HG03439 (cell line): ENCODE results near the gene CNNM2.

Experiments used
- ATAC-seq: cut with Tn5 transposase; IDR thresholded peaks from one replicate; pipeline ENCODE4 v1.9.1; 2021; ENCODE audit warnings: mild to moderate bottlenecking, moderate library complexity; ENCODE audit not compliant: unreplicated experiment

Gene CNNM2

GRCh38 chr10:102917962-102918816, at the start of gene CNNM2:
TSS of gene CNNM2 (plus strand) at chr10:102918294. CDS start at chr10:102918481, 187 bp downstream.
- ATAC-seq, result peak; percentile 90

DNA sequence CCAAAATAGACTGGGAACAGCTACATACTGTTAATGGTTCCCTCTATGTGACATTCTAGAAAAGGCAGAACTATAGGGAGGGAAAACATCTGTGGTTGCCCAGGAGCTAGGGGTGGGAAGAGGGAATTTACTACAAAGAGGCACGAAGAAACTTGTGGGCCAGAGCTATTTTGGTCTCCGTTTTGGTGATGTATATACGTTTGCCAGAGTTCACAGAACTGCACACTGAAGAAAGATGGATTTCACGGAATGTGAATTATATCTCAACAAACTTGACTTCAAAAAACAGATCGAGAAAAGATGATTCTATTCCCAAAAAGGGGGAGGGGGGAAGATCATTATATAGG, 49.2 kb upstream of the CNNM2 start:
- ATAC-seq, result no peak

DNA sequence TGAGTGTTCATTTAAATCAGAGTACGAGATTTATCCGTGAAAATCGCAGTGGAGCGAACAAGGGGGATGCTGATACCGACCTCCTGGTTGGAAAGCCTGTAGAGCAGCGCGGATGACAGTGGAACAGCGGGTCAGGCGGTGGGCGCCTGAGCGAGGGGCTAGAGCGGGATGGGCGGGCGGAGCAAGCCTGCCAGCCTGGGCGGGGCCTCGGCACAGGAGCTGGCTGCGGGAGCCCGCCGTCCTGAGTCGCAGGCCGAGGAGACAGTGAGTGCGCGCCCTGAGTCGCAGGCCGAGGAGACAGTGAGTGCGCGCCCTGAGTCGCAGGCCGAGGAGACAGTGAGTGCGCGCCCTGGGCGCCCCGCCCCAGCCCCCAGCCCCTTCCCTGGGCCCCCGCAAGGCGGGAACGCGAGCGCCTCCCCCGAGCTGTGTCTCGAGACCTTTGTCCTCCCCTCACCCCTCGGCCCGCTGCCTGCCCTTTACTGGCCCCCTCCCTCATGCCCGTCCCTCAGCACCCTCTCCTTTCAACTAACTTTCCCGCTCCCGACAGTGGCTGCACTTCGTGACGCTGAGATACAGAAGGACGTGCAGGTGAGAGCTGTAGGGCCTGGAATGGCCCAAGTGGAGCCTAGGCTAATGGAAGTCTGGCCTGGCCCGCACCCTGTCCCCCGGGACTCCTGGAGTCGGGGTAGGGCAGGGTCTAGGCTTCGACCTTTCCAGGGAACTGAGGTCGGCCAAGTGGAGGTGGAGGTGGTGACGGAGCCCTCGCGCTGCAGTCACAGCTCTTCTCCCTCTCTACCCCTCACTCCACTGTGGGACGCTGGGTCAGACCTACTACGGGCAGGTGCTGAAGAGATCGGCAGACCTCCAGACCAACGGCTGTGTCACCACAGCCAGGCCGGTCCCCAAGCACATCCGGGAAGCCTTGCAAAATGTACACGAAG, 48.6 kb upstream of the CNNM2 start, which contains the start of gene AS3MT:
Gene AS3MT, plus strand, starts transcription at position 213 of the 941 bp plus-strand sequence. Its CDS starts 123 bp downstream, at position 336.
- no peak for ATAC-seq

DNA sequence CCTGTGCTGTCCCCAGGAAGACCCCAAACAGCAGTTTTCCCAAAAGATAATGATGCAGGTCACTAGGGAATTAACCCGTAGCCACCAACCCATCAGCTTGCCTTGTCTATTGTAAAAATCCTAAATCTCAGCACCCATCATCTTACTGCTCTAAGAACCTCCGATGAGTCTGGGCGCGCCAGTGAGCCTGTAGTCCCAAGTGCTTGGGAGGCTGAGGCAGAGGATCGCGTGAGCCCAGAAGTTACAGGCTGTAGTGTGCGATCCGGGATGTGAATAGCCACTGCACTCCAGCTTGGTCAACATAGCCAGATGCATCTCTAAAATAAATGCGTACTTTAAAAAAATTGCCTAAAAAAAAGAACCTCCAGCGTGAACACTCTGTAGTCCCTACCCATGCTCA, 47.9 kb upstream of the CNNM2 start:
- no peak for ATAC-seq

GRCh38 chr10:102872163-102872562, 45.9 kb upstream of the CNNM2 start:
- ATAC-seq, result no peak

DNA sequence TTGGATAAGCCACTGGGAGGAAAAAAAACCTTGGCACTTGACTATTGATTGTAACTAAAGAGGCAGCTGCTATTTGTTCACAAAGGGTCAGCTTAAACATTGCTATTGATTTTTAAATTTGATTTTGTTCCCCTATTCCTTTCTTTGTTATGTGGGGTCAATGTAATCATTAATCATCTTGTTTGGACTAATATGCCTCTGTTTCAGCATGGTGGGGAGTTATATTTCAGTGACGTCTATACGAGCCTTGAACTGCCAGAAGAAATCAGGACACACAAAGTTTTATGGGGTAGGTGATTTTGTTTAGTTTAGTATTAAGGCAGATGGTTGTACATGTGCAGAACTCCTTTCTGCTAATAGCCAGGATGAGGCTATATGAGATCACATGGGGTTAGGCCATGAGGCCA, 41.3 kb upstream of the CNNM2 start:
- ATAC-seq, result no peak

DNA sequence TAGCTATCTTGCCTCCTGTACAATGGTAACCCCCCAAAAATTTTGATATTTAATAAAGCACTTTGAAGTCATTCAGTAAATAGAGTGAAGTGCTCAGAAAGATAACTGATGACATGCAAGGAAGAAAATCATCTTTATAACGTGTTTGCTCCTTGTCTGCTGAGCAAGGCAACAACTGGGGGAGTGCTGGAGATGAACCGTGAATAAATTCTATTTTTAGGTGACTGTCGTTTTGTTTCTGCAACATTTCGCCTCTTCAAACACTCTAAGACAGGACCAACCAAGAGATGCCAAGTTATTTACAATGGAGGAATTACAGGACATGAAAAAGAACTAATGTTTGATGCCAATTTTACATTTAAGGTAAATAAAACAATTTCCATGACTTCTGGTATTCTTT, 39.5 kb upstream of the CNNM2 start:
- no peak for ATAC-seq

- ATAC-seq, result no peak
Observed at GRCh38 chr10:102880256-102880655, 37.8 kb upstream of the CNNM2 start.

- ATAC-seq, result no peak
Observed at GRCh38 chr10:102888048-102888447, 30.0 kb upstream of the CNNM2 start.

- ATAC-seq, result no peak
Observed at GRCh38 chr10:102894466-102895213, 23.5 kb upstream of the CNNM2 start.

DNA sequence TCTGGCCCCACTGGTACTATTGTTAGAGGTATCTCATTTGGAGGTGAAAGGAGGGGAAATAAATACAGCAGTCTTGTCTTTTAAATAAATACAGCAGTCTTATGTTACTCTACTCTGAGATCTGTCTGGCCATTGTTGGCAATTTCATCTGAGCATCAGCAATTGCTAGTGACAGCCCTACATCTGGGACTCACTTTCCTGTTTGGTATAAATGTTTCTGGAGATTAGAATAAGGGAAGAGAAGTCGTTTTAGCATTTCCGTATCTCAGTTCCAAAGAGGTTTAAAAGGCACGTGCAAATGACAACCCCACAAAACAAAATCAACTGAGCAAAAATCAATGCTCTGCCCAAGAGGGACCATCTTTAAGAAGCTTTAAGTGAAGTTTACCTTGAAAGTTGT, 18.1 kb upstream of the CNNM2 start:
- no peak for ATAC-seq

GRCh38 chr10:102904346-102904745, 13.7 kb upstream of the CNNM2 start:
- no peak for ATAC-seq

GRCh38 chr10:102906507-102906906, 11.6 kb upstream of the CNNM2 start:
- ATAC-seq, result no peak

DNA sequence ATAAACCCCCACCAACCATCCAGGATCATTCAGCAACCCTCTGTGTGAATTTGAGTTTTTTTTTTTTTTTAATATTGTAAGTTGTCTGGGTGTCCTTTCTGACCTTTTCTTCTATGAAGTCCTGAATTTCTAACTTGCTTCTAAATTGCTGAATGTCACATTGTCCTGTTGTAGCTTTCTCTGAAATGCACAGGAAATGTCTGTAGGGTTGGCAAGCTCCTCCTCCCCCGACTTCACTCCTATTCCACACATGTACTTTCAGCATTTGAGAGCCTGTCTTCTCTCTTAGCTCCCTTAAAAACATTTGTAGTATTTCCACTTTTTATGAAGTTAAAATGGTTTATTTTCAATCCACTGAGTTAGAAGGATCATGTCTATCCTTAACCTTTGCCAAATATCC, 3.3 kb upstream of the CNNM2 start:
- ATAC-seq, result no peak

DNA sequence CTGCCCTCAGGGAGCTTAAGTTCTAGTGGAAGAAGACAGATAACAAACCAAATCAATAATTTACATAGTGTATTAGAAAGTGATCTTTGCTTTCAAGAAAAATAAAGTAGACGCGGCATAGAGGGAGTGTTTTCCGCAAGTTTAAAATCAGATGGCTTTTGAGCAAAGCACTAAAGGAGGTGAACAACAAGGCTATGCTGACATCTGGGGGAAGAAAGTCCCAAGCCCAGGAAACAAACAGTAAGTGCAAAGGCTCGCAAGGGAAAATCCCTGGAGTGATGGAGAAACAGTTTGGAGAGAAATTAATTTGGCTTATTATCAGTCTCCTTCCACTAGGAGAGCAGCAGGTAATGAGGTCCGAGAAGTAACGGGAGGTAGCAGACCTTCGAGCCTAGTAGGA, 1.9 kb upstream of the CNNM2 start:
- ATAC-seq, result no peak

DNA sequence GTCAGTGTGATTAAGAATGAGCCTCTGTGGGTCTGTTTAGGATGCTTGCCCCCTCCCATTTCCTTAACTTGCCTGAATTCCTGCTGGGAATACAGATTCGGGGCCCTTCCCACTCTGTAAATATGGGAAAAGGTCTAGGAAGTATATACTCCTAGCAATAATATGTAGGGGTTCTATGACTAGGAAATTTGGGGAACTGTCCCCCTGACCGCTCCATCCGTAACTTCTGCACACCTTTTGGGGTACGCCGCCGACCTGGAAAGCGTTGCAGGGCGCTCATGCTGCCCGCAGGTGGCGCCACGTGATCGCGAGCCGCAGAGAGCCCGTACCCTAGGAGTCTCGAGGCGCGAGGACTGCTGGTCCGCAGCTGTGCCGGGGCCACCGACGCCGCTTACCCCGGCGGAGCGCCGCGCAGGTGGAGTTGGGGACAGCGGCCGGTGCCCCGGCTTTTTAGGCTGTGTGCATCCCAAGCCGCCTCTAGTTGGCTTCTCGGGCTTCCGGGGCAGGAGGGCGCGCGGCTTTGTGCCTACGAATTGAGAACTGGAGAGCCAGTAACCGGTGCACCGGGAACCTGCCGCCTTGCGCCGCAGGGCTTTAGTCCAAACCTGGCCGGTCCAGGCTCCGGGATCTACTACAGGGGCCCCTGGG, 656 bp upstream of the CNNM2 start:
- peak; percentile 53 for ATAC-seq

DNA sequence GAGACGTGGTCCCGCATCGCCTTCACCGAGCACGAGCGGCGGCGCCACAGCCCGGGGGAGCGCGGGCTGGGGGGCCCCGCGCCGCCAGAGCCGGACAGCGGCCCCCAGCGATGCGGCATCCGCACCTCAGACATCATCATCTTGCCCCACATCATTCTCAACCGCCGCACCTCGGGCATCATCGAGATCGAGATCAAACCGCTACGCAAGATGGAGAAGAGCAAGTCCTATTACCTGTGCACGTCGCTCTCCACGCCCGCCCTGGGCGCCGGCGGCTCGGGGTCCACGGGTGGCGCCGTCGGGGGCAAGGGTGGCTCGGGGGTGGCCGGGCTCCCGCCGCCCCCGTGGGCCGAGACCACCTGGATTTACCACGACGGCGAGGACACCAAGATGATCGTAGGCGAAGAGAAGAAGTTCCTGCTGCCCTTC, 737 bp downstream of the CNNM2 start:
- no peak for ATAC-seq

- no peak for ATAC-seq
Observed at GRCh38 chr10:102919246-102919959, 1.3 kb downstream of the CNNM2 start.

GRCh38 chr10:102919992-102920739, 2.1 kb downstream of the CNNM2 start:
- no peak for ATAC-seq
